Vagina (tissue), 2 donors: Measurements from ENCODE around the gene DENND2D. TPM values are rescaled to one million over a fixed set of nuclear protein-coding genes. Genes with fewer than 3 reads are reported as not detected.
A peak's percentile ranks its signal among the peaks of the same experiment; 100 is the strongest.

Source experiments
- DNase-seq, 2 donors: peaks; one replicate each; pipeline ENCODE4 v3.0.0-alpha.2; 2017; ENCODE audit errors: extremely low spot score in 2 of 2
- H3K27ac ChIP-seq: fragments of 200-600 bp; sonication (generic); one replicate; pipeline ENCODE4 v1.5.1; 2019
- H3K27me3 ChIP-seq: fragments of 200-600 bp; sonication (generic); one replicate; pipeline ENCODE4 v1.5.1; 2019
- H3K36me3 ChIP-seq, 2 donors: fragments of 200-600 bp; sonication (generic); one replicate each; pipeline ENCODE4 v1.5.1; 2017 to 2019
- H3K4me1 ChIP-seq: fragments of 200-600 bp; sonication (generic); one replicate; pipeline ENCODE4 v1.5.1; 2019
- H3K4me3 ChIP-seq, 2 donors: fragments of 200-600 bp; sonication (generic); 1 replicate in 1 of 2; 2 replicates in 1 of 2; pipeline ENCODE4 v1.5.1; 2016 to 2019
- H3K9me3 ChIP-seq: fragments of 200-600 bp; sonication (generic); one replicate; pipeline ENCODE4 v1.5.1; 2019
- CTCF ChIP-seq, 3 experiments: fragments of 450-650 bp in 2 of 3; fragments of 200-600 bp in 1 of 3; sonication (generic) in 1 of 3; IDR thresholded peaks; one replicate each; pipeline ENCODE4 v1.5.1; 2017 to 2019; ENCODE audit warnings: antibody characterized with exemption in 3 of 3, mild to moderate bottlenecking in 2 of 3, moderate library complexity in 2 of 3
- POLR2A ChIP-seq, 2 donors: fragments of 450-650 bp; IDR thresholded peaks; one replicate each; pipeline ENCODE4 v1.6.1; 2017; ENCODE audit warnings: antibody characterized with exemption in 2 of 2, mild to moderate bottlenecking in 2 of 2, moderate library complexity in 2 of 2
- POLR2AphosphoS5 ChIP-seq, 2 donors: sonication (generic); formaldehyde crosslinking; IDR thresholded peaks; one replicate each; pipeline ENCODE4 v1.9.0; 2017; ENCODE audit warnings: antibody characterized with exemption in 2 of 2, mild to moderate bottlenecking in 2 of 2, low read depth in 1 of 2; ENCODE audit not compliant: insufficient read depth in 1 of 2
- intact Hi-C: fragments of 100-400 bp; cut with DNase I; formaldehyde crosslinking; loops from one replicate; pipeline ENCODE4 v1.15.1; 2023
- total RNA-seq: library from RNA; depleted of rRNA; stranded (reverse); fragments of >200 nt; gene quantifications from one replicate; pipeline ENCODE4 v1.2.3, GENCODE V29; 2016

The DENND2D gene
- total RNA-seq, 1 donor from 2014 or later, result 25.5 TPM

GRCh38 chr1:111234258-111234657, 33.8 kb upstream of the DENND2D start:
- H3K4me1 ChIP-seq, result peaks cover 10% of the 10 kb centered on the region
- H3K4me3 ChIP-seq, result no peak overlapping the region
- intact Hi-C loops, result no loop called here
- H3K36me3 ChIP-seq, result no peaks in the 10 kb centered on the region
- H3K27me3 ChIP-seq, result no peaks in the 10 kb centered on the region
- TF ChIP-seq POLR2AphosphoS5 (IDR thresholded peaks at IDR 0.05; ENCODE audit: insufficient read depth in 1 of 2, low read depth in 1 of 2) (no peak), POLR2A (IDR thresholded peaks at IDR 0.05) (no peak), CTCF (IDR thresholded peaks at IDR 0.05) (no peak)
- no peak for DNase-seq
- no peak overlapping the region for H3K27ac ChIP-seq
- H3K9me3 ChIP-seq, result no peaks in the 10 kb centered on the region

GRCh38 chr1:111232134-111232533, 31.7 kb upstream of the DENND2D start:
- intact Hi-C loops, result no loop called here
- TF ChIP-seq POLR2AphosphoS5 (IDR thresholded peaks at IDR 0.05; ENCODE audit: insufficient read depth in 1 of 2, low read depth in 1 of 2), result no peak
- TF ChIP-seq POLR2A (IDR thresholded peaks at IDR 0.05), result no peak
- no peak for TF ChIP-seq CTCF (IDR thresholded peaks at IDR 0.05)

GRCh38 chr1:111228748-111229126, 28.3 kb upstream of the DENND2D start:
- no peak for DNase-seq
- Histone ChIP-seq H3K4me1 (no peaks in the 10 kb centered on the region), H3K27me3 (no peaks in the 10 kb centered on the region), H3K4me3 (no peak overlapping the region), H3K27ac (peak overlapping the region; percentile 51), H3K36me3 (no peaks in the 10 kb centered on the region), H3K9me3 (no peaks in the 10 kb centered on the region)
- no peak for TF ChIP-seq CTCF (IDR thresholded peaks at IDR 0.05)
- TF ChIP-seq POLR2AphosphoS5 (IDR thresholded peaks at IDR 0.05; ENCODE audit: insufficient read depth in 1 of 2, low read depth in 1 of 2), result no peak
- no peak for TF ChIP-seq POLR2A (IDR thresholded peaks at IDR 0.05)
- intact Hi-C loops, result loop anchor here (5.0 kb wide), 1 partner anchor 174 kb away; no protein-coding TSS in a partner anchor

More at GRCh38 chr1:111232134-111232533, 31.7 kb upstream of the DENND2D start:
- H3K36me3 ChIP-seq, result no peaks in the 10 kb centered on the region
- peaks cover 10% of the 10 kb centered on the region for H3K4me1 ChIP-seq
- no peaks in the 10 kb centered on the region for H3K9me3 ChIP-seq
- H3K27me3 ChIP-seq, result no peaks in the 10 kb centered on the region
- DNase-seq, result no peak
- no peak overlapping the region for H3K4me3 ChIP-seq
- H3K27ac ChIP-seq, result no peak overlapping the region

- H3K9me3 ChIP-seq, result no peaks in the 10 kb centered on the region
- H3K4me1 ChIP-seq, result no peaks in the 10 kb centered on the region
- no peaks in the 10 kb centered on the region for H3K36me3 ChIP-seq
- intact Hi-C loops, result loop anchor here (5.0 kb wide), 1 partner anchor 174 kb away; no protein-coding TSS in a partner anchor
- TF ChIP-seq POLR2AphosphoS5 (IDR thresholded peaks at IDR 0.05; ENCODE audit: insufficient read depth in 1 of 2, low read depth in 1 of 2) (peak in 1 of 2 donors; percentile 21), CTCF (IDR thresholded peaks at IDR 0.05) (no peak)
- H3K4me3 ChIP-seq, result no peak overlapping the region
- H3K27ac ChIP-seq, result peak overlapping the region; percentile 51
- H3K27me3 ChIP-seq, result no peaks in the 10 kb centered on the region
- peak in 1 of 2 donors; percentile 88 for DNase-seq
These were observed 27.7 kb upstream of the DENND2D start for GRCh38 chr1:111227851-111228747.

- intact Hi-C loops, result loop anchor here (5.0 kb wide), 1 partner anchor 175 kb away; no protein-coding TSS in a partner anchor
- no peak for DNase-seq
- no peak within 1 kb of the TSS for H3K4me3 ChIP-seq
- no peaks in the 10 kb centered on the region for H3K36me3 ChIP-seq
- H3K27me3 ChIP-seq, result no peaks in the 10 kb centered on the region
- no peaks in the 10 kb centered on the region for H3K9me3 ChIP-seq
- TF ChIP-seq POLR2AphosphoS5 (IDR thresholded peaks at IDR 0.05; ENCODE audit: insufficient read depth in 1 of 2, low read depth in 1 of 2) (no peak), CTCF (IDR thresholded peaks at IDR 0.05) (no peak), POLR2A (IDR thresholded peaks at IDR 0.05) (no peak)
- H3K27ac ChIP-seq, result peak within 1 kb of the TSS; percentile 51
- peaks cover 5% of the 10 kb centered on the region for H3K4me1 ChIP-seq
These were observed 27.0 kb upstream of the DENND2D start, which contains the start of gene CHI3L2 for GRCh38 chr1:111227434-111227833. Gene CHI3L2 (plus strand): TSS chr1:111227713. CDS start chr1:111227730, 17 bp downstream.
